HCT116 (cell line): ENCODE results near the gene MAPRE3. TPM values are rescaled to one million over a fixed set of nuclear protein-coding genes. Genes with fewer than 3 reads are reported as not detected.

Experiments
- ATAC-seq: fragments of 200-7000 bp; cut with Tn5 transposase; 2 replicates; pipeline ENCODE4 v1.9.1; 2020; ENCODE audit warnings: mild to moderate bottlenecking, moderate library complexity
- BruUV-seq: library from RNA; stranded (reverse); fragments of 400-500 nt; replicated peaks from 2 replicates; lab custom pipeline; 2021; lab: Mats Ljungman, UMichigan
- CTCF ChIA-PET: fragments of 300-600 bp; sonication (Branson Sonifier 250); formaldehyde crosslinking; loops from one replicate; lab custom pipeline; 2021; ENCODE audit warnings: antibody characterized with exemption; lab: Charles Lee
- POLR2A ChIA-PET: fragments of 300-600, 350-600 bp; sonication (Branson Sonifier 250); formaldehyde crosslinking; loops from one replicate; lab custom pipeline; 2021; ENCODE audit warnings: antibody characterized with exemption; lab: Charles Lee
- RAD21 ChIA-PET, 2 experiments: fragments of 300-600 bp; sonication (Branson Sonifier 250); formaldehyde crosslinking; loops; one replicate each; lab custom pipeline; 2023; ENCODE audit warnings: low total read pairs in 2 of 2; ENCODE audit not compliant: uncharacterized antibody in 2 of 2, unreplicated experiment in 2 of 2, low non-redundant PET in 1 of 2; lab: Charles Lee
- DNase-seq: peaks from one replicate; pipeline ENCODE4 v3.0.0-alpha.2; 2010; ENCODE audit warnings: low read depth, low spot score
- H2AFZ ChIP-seq: fragments of 200-600 bp; shearing (Covaris generic), sonication (generic); 2 replicates; pipeline ENCODE4 v1.6.1; 2017; ENCODE audit warnings: low read depth, mixed run types, mixed read lengths, antibody characterized with exemption, low read length; ENCODE audit not compliant: poor library complexity, severe bottlenecking
- H3K27ac ChIP-seq: 2 replicates; pipeline ENCODE4 v1.5.1; 2012; ENCODE audit warnings: low read depth, low read length
- H3K27me3 ChIP-seq: fragments of 200-600 bp; sonication (generic); 2 replicates; pipeline ENCODE4 v1.6.1; 2016; ENCODE audit warnings: mixed run types, low read length, mixed read lengths; ENCODE audit not compliant: insufficient read depth
- H3K36me3 ChIP-seq, 2 experiments: fragments of 200-500 bp in 1 of 2; fragments of 200-600 bp in 1 of 2; sonication (Bioruptor generic) in 1 of 2; sonication (generic) in 1 of 2; 2 replicates each; pipeline versions ENCODE4 v1.5.1 to v1.6.1; 2014 to 2016; ENCODE audit warnings: low read length in 2 of 2, inconsistent platforms in 1 of 2, mixed read lengths in 1 of 2, mixed run types in 1 of 2; ENCODE audit not compliant: insufficient read depth in 2 of 2, control insufficient read depth in 1 of 2
- H3K4me1 ChIP-seq, 2 experiments: fragments of 200-600 bp in 1 of 2; sonication (generic) in 1 of 2; 2 replicates each; pipeline versions ENCODE4 v1.5.1 to v1.6.1; 2012 to 2017; ENCODE audit warnings: low read length in 2 of 2, inconsistent platforms in 1 of 2, mild to moderate bottlenecking in 1 of 2, mixed read lengths in 1 of 2, mixed run types in 1 of 2, moderate library complexity in 1 of 2; ENCODE audit not compliant: insufficient read depth in 2 of 2, control insufficient read depth in 1 of 2
- H3K4me2 ChIP-seq: fragments of 200-600 bp; sonication (generic); 2 replicates; pipeline ENCODE4 v1.6.1; 2017; ENCODE audit warnings: mixed run types, low read length, mixed read lengths
- H3K4me3 ChIP-seq, 2 experiments: fragments of 200-600 bp in 1 of 2; sonication (generic) in 1 of 2; replicated peaks in 1 of 2; 2 replicates each; pipeline ENCODE4 v1.5.1; 2011 to 2016; ENCODE audit warnings: low read length in 2 of 2, control low read depth in 1 of 2, low read depth in 1 of 2, mild to moderate bottlenecking in 1 of 2, mixed read lengths in 1 of 2, mixed run types in 1 of 2
- H3K79me2 ChIP-seq: fragments of 200-600 bp; sonication (generic); 2 replicates; pipeline ENCODE4 v1.6.1; 2017; ENCODE audit warnings: mild to moderate bottlenecking, mixed run types, low read length, moderate library complexity, mixed read lengths; ENCODE audit not compliant: insufficient read depth
- H3K9ac ChIP-seq: fragments of 200-600 bp; sonication (generic); 2 replicates; pipeline ENCODE4 v1.6.1; 2016; ENCODE audit warnings: low read length, mixed read lengths
- H3K9me2 ChIP-seq: fragments of 200-600 bp; sonication (generic), shearing (Covaris generic); 2 replicates; pipeline ENCODE4 v1.6.1; 2017; ENCODE audit warnings: mixed run types, mild to moderate bottlenecking, moderate library complexity; ENCODE audit not compliant: insufficient read depth
- H3K9me3 ChIP-seq, 2 experiments: fragments of 200-500 bp in 1 of 2; fragments of 200-600 bp in 1 of 2; sonication (Bioruptor generic) in 1 of 2; sonication (generic) in 1 of 2; 2 replicates each; pipeline ENCODE4 v1.6.1; 2014 to 2017; ENCODE audit warnings: low read length in 2 of 2, mixed read lengths in 2 of 2, inconsistent platforms in 1 of 2, low read depth in 1 of 2, mild to moderate bottlenecking in 1 of 2, mixed run types in 1 of 2, moderate library complexity in 1 of 2; ENCODE audit not compliant: control insufficient read depth in 1 of 2, insufficient read depth in 1 of 2
- H4K20me1 ChIP-seq: fragments of 200-600 bp; sonication (generic), shearing (Covaris generic); 2 replicates; pipeline ENCODE4 v1.6.1; 2017; ENCODE audit warnings: mixed run types, mild to moderate bottlenecking, moderate library complexity; ENCODE audit not compliant: insufficient read depth
- CBX3 ChIP-seq: IDR thresholded peaks from 2 replicates; pipeline ENCODE4 v1.6.1; 2012; ENCODE audit warnings: low read depth
- CEBPB ChIP-seq: IDR thresholded peaks from 2 replicates; pipeline ENCODE4 v1.6.1; 2012; ENCODE audit warnings: low read depth
- EGR1 ChIP-seq: IDR thresholded peaks from 2 replicates; pipeline ENCODE4 v1.6.1; 2012; ENCODE audit warnings: low read depth
- ELF1 ChIP-seq: IDR thresholded peaks from 2 replicates; pipeline ENCODE4 v1.6.1; 2012; ENCODE audit warnings: low read depth, borderline replicate concordance
- FOSL1 ChIP-seq: IDR thresholded peaks from 2 replicates; pipeline ENCODE4 v1.6.1; 2012; ENCODE audit warnings: low read depth
- POLR2A ChIP-seq: IDR thresholded peaks from 2 replicates; pipeline ENCODE4 v1.7.0; 2011; ENCODE audit warnings: borderline replicate concordance; ENCODE audit not compliant: insufficient read depth, insufficient read length; ENCODE audit errors: extremely low read depth
- POLR2AphosphoS5 ChIP-seq: IDR thresholded peaks from 2 replicates; pipeline ENCODE4 v1.6.1; 2011; ENCODE audit warnings: mild to moderate bottlenecking, low read depth, low read length, moderate library complexity
- RAD21 ChIP-seq: IDR thresholded peaks from 2 replicates; pipeline ENCODE4 v1.6.1; 2012; ENCODE audit warnings: low read depth, mild to moderate bottlenecking
- REST ChIP-seq: IDR thresholded peaks from 2 replicates; pipeline ENCODE4 v1.6.1; 2012; ENCODE audit warnings: low read depth
- SIN3A ChIP-seq: IDR thresholded peaks from 2 replicates; pipeline ENCODE4 v1.6.1; 2012; ENCODE audit warnings: low read depth
- SRF ChIP-seq: IDR thresholded peaks from 2 replicates; pipeline ENCODE4 v1.6.1; 2012; ENCODE audit warnings: low read depth
- TCF7L2 ChIP-seq: IDR thresholded peaks from 2 replicates; pipeline ENCODE4 v1.7.0; 2011; ENCODE audit warnings: borderline replicate concordance, inconsistent platforms; ENCODE audit not compliant: insufficient read depth, insufficient read length; ENCODE audit errors: extremely low read depth
- ZFX ChIP-seq: fragments of 450-650 bp; IDR thresholded peaks from 2 replicates; pipeline ENCODE4 v1.6.1; 2017
- intact Hi-C: fragments of 100-400 bp; cut with micrococcal nuclease; formaldehyde crosslinking; loops from 2 replicates; pipeline ENCODE4 v1.10.0; 2022
- total RNA-seq: library from RNA; stranded (reverse); gene quantifications from one replicate; pipeline ENCODE4 v1.2.1, GENCODE V29; 2021; ENCODE audit not compliant: unreplicated experiment
- TF ChIP-seq, protein P1 (sequence below): IDR thresholded peaks from 2 replicates; pipeline ENCODE4 v1.6.1; 2012
- TF ChIP-seq, protein P2 (sequence below): IDR thresholded peaks from 2 replicates; pipeline ENCODE4 v1.6.1; 2012
- TF ChIP-seq, protein P3 (sequence below), 3 experiments: fragments of 200-600 bp in 1 of 3; sonication (generic) in 1 of 3; IDR thresholded peaks in 2 of 3; conservative IDR thresholded peaks in 1 of 3; 2 replicates each; pipeline ENCODE4 v1.5.1; 2012 to 2017; ENCODE audit warnings: low read depth in 2 of 3, low read length in 2 of 3, antibody characterized with exemption in 1 of 3, borderline replicate concordance in 1 of 3, control low read depth in 1 of 3, mild to moderate bottlenecking in 1 of 3, mixed read lengths in 1 of 3, mixed run types in 1 of 3, moderate library complexity in 1 of 3; ENCODE audit not compliant: insufficient read depth in 1 of 3

The MAPRE3 gene
- total RNA-seq, 1 experiment from 2014 or later: 12.1 TPM

GRCh38 chr2:27042159-27042661, 71.8 kb downstream of the MAPRE3 start:
- intact Hi-C loops: no loop called here
- Histone ChIP-seq H3K9me3 (no peaks in the 10 kb centered on the region), H3K36me3 (peaks cover 20 to 28% of the 10 kb centered on the region in 2 experiments; a peak in 3 of 4 replicates), H2AFZ (no peak overlapping the region), H3K27ac (no peak overlapping the region), H4K20me1 (peaks cover 5% of the 10 kb centered on the region; the same call in 1 of the 2 replicates), H3K27me3 (no peaks in the 10 kb centered on the region), H3K4me1 (no peaks in the 10 kb centered on the region), H3K9me2 (no peaks in the 10 kb centered on the region), H3K9ac (no peak overlapping the region), H3K79me2 (no peaks in the 10 kb centered on the region)
- TSS peak; percentile 4 for BruUV-seq
- ChIA-PET RAD21 (no interaction called here), POLR2A (no interaction called here), CTCF (no interaction called here)
- ATAC-seq (no peak), DNase-seq (no peak)
- TF ChIP-seq, protein P1, sequence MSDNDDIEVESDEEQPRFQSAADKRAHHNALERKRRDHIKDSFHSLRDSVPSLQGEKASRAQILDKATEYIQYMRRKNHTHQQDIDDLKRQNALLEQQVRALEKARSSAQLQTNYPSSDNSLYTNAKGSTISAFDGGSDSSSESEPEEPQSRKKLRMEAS: no peak
- no peak for TF ChIP-seq POLR2A
- TF ChIP-seq SIN3A: no peak
- no peak for TF ChIP-seq CBX3
- TF ChIP-seq, protein P2, sequence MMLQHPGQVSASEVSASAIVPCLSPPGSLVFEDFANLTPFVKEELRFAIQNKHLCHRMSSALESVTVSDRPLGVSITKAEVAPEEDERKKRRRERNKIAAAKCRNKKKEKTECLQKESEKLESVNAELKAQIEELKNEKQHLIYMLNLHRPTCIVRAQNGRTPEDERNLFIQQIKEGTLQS: no peak
- TF ChIP-seq, protein P3, sequence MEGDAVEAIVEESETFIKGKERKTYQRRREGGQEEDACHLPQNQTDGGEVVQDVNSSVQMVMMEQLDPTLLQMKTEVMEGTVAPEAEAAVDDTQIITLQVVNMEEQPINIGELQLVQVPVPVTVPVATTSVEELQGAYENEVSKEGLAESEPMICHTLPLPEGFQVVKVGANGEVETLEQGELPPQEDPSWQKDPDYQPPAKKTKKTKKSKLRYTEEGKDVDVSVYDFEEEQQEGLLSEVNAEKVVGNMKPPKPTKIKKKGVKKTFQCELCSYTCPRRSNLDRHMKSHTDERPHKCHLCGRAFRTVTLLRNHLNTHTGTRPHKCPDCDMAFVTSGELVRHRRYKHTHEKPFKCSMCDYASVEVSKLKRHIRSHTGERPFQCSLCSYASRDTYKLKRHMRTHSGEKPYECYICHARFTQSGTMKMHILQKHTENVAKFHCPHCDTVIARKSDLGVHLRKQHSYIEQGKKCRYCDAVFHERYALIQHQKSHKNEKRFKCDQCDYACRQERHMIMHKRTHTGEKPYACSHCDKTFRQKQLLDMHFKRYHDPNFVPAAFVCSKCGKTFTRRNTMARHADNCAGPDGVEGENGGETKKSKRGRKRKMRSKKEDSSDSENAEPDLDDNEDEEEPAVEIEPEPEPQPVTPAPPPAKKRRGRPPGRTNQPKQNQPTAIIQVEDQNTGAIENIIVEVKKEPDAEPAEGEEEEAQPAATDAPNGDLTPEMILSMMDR (IDR thresholded peaks at IDR 0.05 in 2 of 3, conservative IDR thresholded peaks at IDR 0.05 in 1 of 3; ENCODE audit: borderline replicate concordance in 1 of 3, insufficient read depth in 1 of 3, low read depth in 2 of 3, low read length in 2 of 3): no peak
- TF ChIP-seq TCF7L2: no peak
- TF ChIP-seq EGR1: no peak
- TF ChIP-seq RAD21: no peak
- TF ChIP-seq CEBPB: no peak
- no peak for TF ChIP-seq ZFX
- no peak for TF ChIP-seq SRF
- no peak for TF ChIP-seq REST
- TF ChIP-seq FOSL1: no peak
- TF ChIP-seq ELF1: no peak
- TF ChIP-seq POLR2AphosphoS5: no peak; the same call in 1 of the 2 replicates
- TF ChIP-seq, all 23 proteins: peak for 0
- Histone ChIP-seq H3K4me2 (no peak overlapping the region), H3K4me3 (no peak overlapping the region)
